Activated CD4-positive, alpha-beta memory T cell treated with anti-CD3 and anti-CD28 coated beads for 36 hours (primary cell): ENCODE measurements around the gene OR7G3. TPM values are rescaled to one million over a fixed set of nuclear protein-coding genes. Genes with fewer than 3 reads are reported as not detected.

ENCODE experiments used
- CTCF ChIA-PET: fragments of 350-600 bp; sonication (Branson Sonifier 250); formaldehyde crosslinking; loops from one replicate; lab custom pipeline; 2021; ENCODE audit warnings: antibody characterized with exemption, inconsistent platforms; lab: Charles Lee
- POLR2A ChIA-PET: fragments of 350-600 bp; sonication (Branson Sonifier 250); formaldehyde crosslinking; loops from one replicate; lab custom pipeline; 2021; ENCODE audit warnings: antibody characterized with exemption; lab: Charles Lee
- DNase-seq: peaks from one replicate; pipeline ENCODE4 v3.0.0-alpha.2; 2020
- H3K27ac Mint-ChIP-seq: one replicate; pipeline ENCODE4 v1.8.0; 2021; ENCODE audit warnings: mixed read lengths
- H3K27me3 Mint-ChIP-seq: one replicate; pipeline ENCODE4 v1.8.0; 2021; ENCODE audit warnings: mixed read lengths
- H3K36me3 Mint-ChIP-seq: one replicate; pipeline ENCODE4 v1.8.0; 2021; ENCODE audit warnings: mixed read lengths
- H3K4me1 Mint-ChIP-seq: one replicate; pipeline ENCODE4 v1.8.0; 2021; ENCODE audit warnings: low read depth, mixed read lengths
- H3K4me3 Mint-ChIP-seq: one replicate; pipeline ENCODE4 v1.8.0; 2021; ENCODE audit warnings: mild to moderate bottlenecking, mixed read lengths
- H3K9me3 Mint-ChIP-seq: one replicate; pipeline ENCODE4 v1.8.0; 2021; ENCODE audit warnings: mixed read lengths
- intact Hi-C: fragments of 100-400 bp; cut with micrococcal nuclease; formaldehyde crosslinking; loops from one replicate; pipeline ENCODE4 v1.15.1; 2023
- total RNA-seq, 2 experiments: library from RNA; stranded (reverse); gene quantifications; one replicate each; pipeline ENCODE4 v1.2.3, GENCODE V29; 2021

OR7G3 gene
- total RNA-seq, 2 experiments from 2014 or later, result not detected

GRCh38 chr19:9078651-9079050 lies 48.1 kb downstream of the OR7G3 start:
- Mint-ChIP-seq H3K27me3 (no peaks in the 10 kb centered on the region), H3K4me3 (no peak overlapping the region), H3K9me3 (no peaks in the 10 kb centered on the region), H3K4me1 (no peaks in the 10 kb centered on the region), H3K27ac (no peak overlapping the region), H3K36me3 (no peaks in the 10 kb centered on the region)
- intact Hi-C loops, result no loop called here
- POLR2A ChIA-PET, result no interaction called here
- CTCF ChIA-PET, result no interaction called here
- DNase-seq, result no peak

GRCh38 chr19:9076901-9077300 lies 49.8 kb downstream of the OR7G3 start:
- H3K9me3 Mint-ChIP-seq, result no peaks in the 10 kb centered on the region
- intact Hi-C loops, result no loop called here
- H3K4me1 Mint-ChIP-seq, result no peaks in the 10 kb centered on the region

More at GRCh38 chr19:9076901-9077300, 49.8 kb downstream of the OR7G3 start:
- Mint-ChIP-seq H3K27me3 (peaks cover 2% of the 10 kb centered on the region), H3K27ac (no peak overlapping the region), H3K36me3 (no peaks in the 10 kb centered on the region), H3K4me3 (no peak overlapping the region)
- CTCF ChIA-PET, result no interaction called here
- POLR2A ChIA-PET, result no interaction called here
- no peak for DNase-seq

Other genes starting within 250 kb of the OR7G3 start
- gene MUC16, start 116.5 kb downstream of the OR7G3 start, total RNA-seq, result not detected
- gene OR1M1, start 39.9 kb downstream of the OR7G3 start, total RNA-seq, result not detected
- not detected for gene OR7G2, start 19.5 kb downstream of the OR7G3 start, total RNA-seq
- gene OR7G1, start 11.2 kb downstream of the OR7G3 start, total RNA-seq, result not detected
- gene ZNF317, start 13.4 kb upstream of the OR7G3 start, total RNA-seq, result 10 to 100 TPM; 31.8 to 31.9 TPM
- gene OR7D2, start 52.0 kb upstream of the OR7G3 start, total RNA-seq, result under 1 TPM in 1 of 2 experiments, not detected in 1; 0.17 TPM
- not detected for gene OR7D4, start 92.6 kb upstream of the OR7G3 start, total RNA-seq
- not detected for gene OR7E24, start 124.0 kb upstream of the OR7G3 start, total RNA-seq
- 1 to 10 TPM; 5.8 to 6.8 TPM for gene ZNF699, start 182.9 kb upstream of the OR7G3 start, total RNA-seq
- 1 to 10 TPM; 8.0 to 9.4 TPM for gene ZNF559, start 197.2 kb upstream of the OR7G3 start, total RNA-seq
- under 1 TPM; 0.43 to 0.46 TPM for gene ZNF177, start 236.1 kb upstream of the OR7G3 start, total RNA-seq